ENCODE data around the gene PRKCB. TPM values are rescaled to one million over a fixed set of nuclear protein-coding genes. Genes with fewer than 3 reads are reported as not detected.

The PRKCB gene
- polyA plus RNA-seq, 3 donors: 57.4 to 87.4 (median 75.5) TPM

GRCh38 chr16:24163935-24164334 is 328.2 kb downstream of the PRKCB start:
- Histone ChIP-seq H3K4me2 (replicated peaks; ENCODE audit: extremely low read depth, low read length, poor library complexity, severe bottlenecking) (no peak overlapping the region), H3K9ac (ENCODE audit: insufficient read depth, low read length, poor library complexity, severe bottlenecking) (no peak overlapping the region), H3K4me1 (ENCODE audit: control insufficient read depth in 1 of 2, insufficient read depth in 2 of 2, low read length in 2 of 2) (no peaks in the 10 kb centered on the region), H3K36me3 (replicated peaks in 1 of 2; ENCODE audit: control insufficient read depth in 1 of 2, insufficient read depth in 2 of 2, low read length in 2 of 2) (peaks cover 60 to 86% of the 10 kb centered on the region in 2 donors), H3K27ac (ENCODE audit: low read depth in 1 of 2, low read length in 2 of 2) (no peak overlapping the region), H3K4me3 (replicated peaks in 1 of 3; ENCODE audit: low read depth in 2 of 3, low read length in 3 of 3) (no peak overlapping the region), H4K20me1 (ENCODE audit: insufficient read depth, low read length) (peaks cover 75% of the 10 kb centered on the region), H3K9me3 (replicated peaks in 1 of 2; ENCODE audit: control insufficient read depth in 1 of 2, insufficient read depth in 1 of 2, low read length in 2 of 2) (no peaks in the 10 kb centered on the region), H3K79me2 (ENCODE audit: insufficient read depth, low read length) (no peaks in the 10 kb centered on the region), H2AFZ (ENCODE audit: insufficient read depth, low read depth, low read length, poor library complexity, severe bottlenecking) (no peak overlapping the region), H3K27me3 (ENCODE audit: control insufficient read depth in 2 of 2, insufficient read depth in 2 of 2, low read length in 2 of 2) (no peaks in the 10 kb centered on the region)
- no peaks in the 10 kb centered on the region for H3K4me1 Mint-ChIP-seq
- whole genome bisulfite sequencing (ENCODE audit: insufficient coverage): 93% methylated on average over 2 of the region's 3 CpGs
- TF ChIP-seq CTCF (IDR thresholded peaks at IDR 0.05): no peak
- peak overlapping the region in 1 of 7 donors; percentile 59 for H3K27ac Mint-ChIP-seq
- no peaks in the 10 kb centered on the region for H3K27me3 Mint-ChIP-seq (ENCODE audit: low read depth in 3 of 3)
- H3K9me3 Mint-ChIP-seq: no peaks in the 10 kb centered on the region
- no peak for DNase-seq
- H3K4me3 Mint-ChIP-seq: no peak overlapping the region
- peaks cover 61 to 89% of the 10 kb centered on the region in 2 donors for H3K36me3 Mint-ChIP-seq
- intact Hi-C loops (cut with micrococcal nuclease): no loop called here

- peaks cover 61 to 89% of the 10 kb centered on the region in 2 donors for H3K36me3 Mint-ChIP-seq
- no peaks in the 10 kb centered on the region for H3K9me3 Mint-ChIP-seq
- Histone ChIP-seq H3K9me3 (replicated peaks in 1 of 2; ENCODE audit: control insufficient read depth in 1 of 2, insufficient read depth in 1 of 2, low read length in 2 of 2) (no peaks in the 10 kb centered on the region), H3K4me2 (replicated peaks; ENCODE audit: extremely low read depth, low read length, poor library complexity, severe bottlenecking) (no peak overlapping the region), H3K79me2 (ENCODE audit: insufficient read depth, low read length) (no peaks in the 10 kb centered on the region), H3K27me3 (ENCODE audit: control insufficient read depth in 2 of 2, insufficient read depth in 2 of 2, low read length in 2 of 2) (no peaks in the 10 kb centered on the region), H3K36me3 (replicated peaks in 1 of 2; ENCODE audit: control insufficient read depth in 1 of 2, insufficient read depth in 2 of 2, low read length in 2 of 2) (peaks cover 60 to 86% of the 10 kb centered on the region in 2 donors), H2AFZ (ENCODE audit: insufficient read depth, low read depth, low read length, poor library complexity, severe bottlenecking) (no peak overlapping the region), H4K20me1 (ENCODE audit: insufficient read depth, low read length) (peaks cover 71% of the 10 kb centered on the region), H3K4me3 (replicated peaks in 1 of 3; ENCODE audit: low read depth in 2 of 3, low read length in 3 of 3) (no peak overlapping the region), H3K4me1 (ENCODE audit: control insufficient read depth in 1 of 2, insufficient read depth in 2 of 2, low read length in 2 of 2) (no peaks in the 10 kb centered on the region), H3K27ac (ENCODE audit: low read depth in 1 of 2, low read length in 2 of 2) (no peak overlapping the region), H3K9ac (ENCODE audit: insufficient read depth, low read length, poor library complexity, severe bottlenecking) (no peak overlapping the region)
- no peak overlapping the region for H3K4me3 Mint-ChIP-seq
- DNase-seq: no peak
- 96% methylated on average over 6 of the region's 8 CpGs for WGBS (ENCODE audit: insufficient coverage)
- H3K4me1 Mint-ChIP-seq: no peaks in the 10 kb centered on the region
- intact Hi-C loops (cut with micrococcal nuclease): no loop called here
- no peaks in the 10 kb centered on the region for H3K27me3 Mint-ChIP-seq (ENCODE audit: low read depth in 3 of 3)
- H3K27ac Mint-ChIP-seq: peak overlapping the region in 1 of 7 donors; percentile 48
- TF ChIP-seq CTCF (IDR thresholded peaks at IDR 0.05): no peak
Observed at GRCh38 chr16:24164416-24164815, 328.6 kb downstream of the PRKCB start.

Measured in CD14-positive monocyte (primary cell).